Peyer's patch (tissue), 4 donors: ENCODE results near the gene RAB3A. TPM values are rescaled to one million over a fixed set of nuclear protein-coding genes. Genes with fewer than 3 reads are reported as not detected.

Experiments used
- DNase-seq, 3 donors: peaks; one replicate each; pipeline ENCODE4 v3.0.0-alpha.2; 2017 to 2019
- H3K27ac ChIP-seq, 4 donors: fragments of 200-600 bp; sonication (generic); one replicate each; pipeline ENCODE4 v1.5.1; 2016 to 2019
- H3K27me3 ChIP-seq, 2 donors: fragments of 200-600 bp; sonication (generic); one replicate each; pipeline ENCODE4 v1.5.1; 2019
- H3K36me3 ChIP-seq, 3 donors: fragments of 200-600 bp; sonication (generic); one replicate each; pipeline ENCODE4 v1.5.1; 2016 to 2019
- H3K4me1 ChIP-seq, 4 donors: fragments of 200-600 bp; sonication (generic); one replicate each; pipeline ENCODE4 v1.5.1; 2016 to 2019
- H3K4me3 ChIP-seq, 4 donors: fragments of 200-600 bp; sonication (generic); 1 replicate in 3 of 4; 2 replicates in 1 of 4; pipeline ENCODE4 v1.5.1; 2016 to 2019; ENCODE audit warnings: mild to moderate bottlenecking in 1 of 4
- H3K9me3 ChIP-seq, 4 donors: fragments of 200-600 bp; sonication (generic); one replicate each; pipeline ENCODE4 v1.5.1; 2016 to 2019; ENCODE audit warnings: mild to moderate bottlenecking in 1 of 4
- POLR2A ChIP-seq, 2 donors: fragments of 450-650 bp; IDR thresholded peaks; one replicate each; pipeline ENCODE4 v1.5.1; 2017; ENCODE audit warnings: antibody characterized with exemption in 2 of 2, mild to moderate bottlenecking in 2 of 2, moderate library complexity in 2 of 2
- total RNA-seq, 4 donors: library from RNA; depleted of rRNA; stranded (reverse); fragments of >200 nt; gene quantifications; one replicate each; pipeline ENCODE4 v1.1.0, GENCODE V29; 2016
- TF ChIP-seq, protein P1 (sequence below), 6 experiments: fragments of 450-650 bp in 4 of 6; fragments of 200-600 bp in 2 of 6; sonication (generic) in 1 of 6; IDR thresholded peaks; one replicate each; pipeline ENCODE4 v1.5.1; 2017 to 2019; ENCODE audit warnings: antibody characterized with exemption in 6 of 6, mild to moderate bottlenecking in 3 of 6, moderate library complexity in 1 of 6

Gene RAB3A
- total RNA-seq, 4 donors from 2014 or later, result 6.1 to 9.5 (median 8.3) TPM; not detected in 1

DNA sequence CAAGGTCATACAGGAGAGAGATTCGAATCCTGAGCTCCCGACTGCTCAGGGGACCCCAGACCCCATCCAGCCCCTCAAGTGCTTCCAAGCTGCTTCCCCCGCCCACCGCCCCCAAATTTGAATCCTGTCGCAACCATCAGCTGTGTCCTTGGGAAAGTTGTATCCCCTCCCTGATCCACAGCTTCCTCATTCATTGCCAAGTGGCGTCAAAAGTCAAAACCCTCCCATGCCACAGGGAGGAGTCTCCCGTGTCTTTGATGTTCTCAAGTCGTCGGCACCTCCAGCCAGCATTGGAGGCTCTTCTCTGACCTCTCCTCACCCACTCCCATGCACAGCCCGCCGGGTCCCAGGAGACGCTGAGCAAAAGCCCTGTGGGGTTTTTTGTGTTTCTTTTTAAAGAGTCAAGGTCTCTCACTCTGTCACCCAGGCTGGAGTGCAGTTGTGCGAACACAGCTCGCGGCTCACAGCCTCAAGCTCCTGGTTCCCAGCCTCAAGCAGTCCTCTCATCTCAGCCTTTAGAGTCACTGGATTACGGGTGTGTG, 33.1 kb downstream of the RAB3A start:
- H3K4me3 ChIP-seq, result no peak overlapping the region
- no peaks in the 10 kb centered on the region for H3K9me3 ChIP-seq
- DNase-seq, result peak in 2 of 3 donors; percentile 70 to 75
- peak overlapping the region; percentile 63 to 91 (median 69) for H3K27ac ChIP-seq
- TF ChIP-seq, protein P1, sequence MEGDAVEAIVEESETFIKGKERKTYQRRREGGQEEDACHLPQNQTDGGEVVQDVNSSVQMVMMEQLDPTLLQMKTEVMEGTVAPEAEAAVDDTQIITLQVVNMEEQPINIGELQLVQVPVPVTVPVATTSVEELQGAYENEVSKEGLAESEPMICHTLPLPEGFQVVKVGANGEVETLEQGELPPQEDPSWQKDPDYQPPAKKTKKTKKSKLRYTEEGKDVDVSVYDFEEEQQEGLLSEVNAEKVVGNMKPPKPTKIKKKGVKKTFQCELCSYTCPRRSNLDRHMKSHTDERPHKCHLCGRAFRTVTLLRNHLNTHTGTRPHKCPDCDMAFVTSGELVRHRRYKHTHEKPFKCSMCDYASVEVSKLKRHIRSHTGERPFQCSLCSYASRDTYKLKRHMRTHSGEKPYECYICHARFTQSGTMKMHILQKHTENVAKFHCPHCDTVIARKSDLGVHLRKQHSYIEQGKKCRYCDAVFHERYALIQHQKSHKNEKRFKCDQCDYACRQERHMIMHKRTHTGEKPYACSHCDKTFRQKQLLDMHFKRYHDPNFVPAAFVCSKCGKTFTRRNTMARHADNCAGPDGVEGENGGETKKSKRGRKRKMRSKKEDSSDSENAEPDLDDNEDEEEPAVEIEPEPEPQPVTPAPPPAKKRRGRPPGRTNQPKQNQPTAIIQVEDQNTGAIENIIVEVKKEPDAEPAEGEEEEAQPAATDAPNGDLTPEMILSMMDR (IDR thresholded peaks at IDR 0.05), result no peak
- TF ChIP-seq POLR2A (IDR thresholded peaks at IDR 0.05), result no peak
- no peaks in the 10 kb centered on the region for H3K27me3 ChIP-seq
- peaks cover 0 to 38% (median 0%) of the 10 kb centered on the region in 3 donors for H3K36me3 ChIP-seq
- H3K4me1 ChIP-seq, result peaks cover 0 to 19% (median 12%) of the 10 kb centered on the region in 4 donors

DNA sequence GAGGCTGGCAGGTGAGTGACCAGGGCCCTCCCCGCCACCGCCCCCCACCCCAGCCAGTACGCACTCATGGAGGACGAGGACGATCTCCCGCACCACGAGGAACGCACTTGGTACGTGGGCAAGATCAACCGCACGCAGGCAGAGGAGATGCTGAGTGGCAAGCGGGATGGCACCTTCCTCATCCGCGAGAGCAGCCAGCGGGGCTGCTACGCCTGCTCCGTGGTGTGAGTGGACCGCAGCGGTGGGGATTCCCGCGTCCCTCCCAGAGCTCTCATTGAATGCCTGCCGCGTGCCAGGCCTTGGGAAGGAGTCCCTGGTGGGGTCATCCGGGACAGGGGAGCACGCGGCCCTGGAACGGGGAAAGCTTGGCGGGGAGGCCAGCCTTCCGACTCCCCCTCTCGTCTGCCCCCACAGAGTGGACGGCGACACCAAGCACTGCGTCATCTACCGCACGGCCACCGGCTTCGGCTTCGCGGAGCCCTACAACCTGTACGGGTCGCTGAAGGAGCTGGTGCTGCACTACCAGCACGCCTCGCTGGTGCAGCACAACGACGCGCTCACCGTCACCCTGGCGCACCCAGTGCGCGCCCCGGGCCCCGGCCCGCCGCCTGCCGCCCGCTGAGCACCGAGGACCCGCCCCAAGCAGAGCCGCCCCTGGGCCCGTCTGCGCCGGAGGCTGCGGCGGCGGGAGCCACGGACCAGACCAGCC, 35.0 kb downstream of the RAB3A start:
- Histone ChIP-seq H3K9me3 (no peaks in the 10 kb centered on the region), H3K27me3 (no peaks in the 10 kb centered on the region), H3K36me3 (peaks cover 0 to 46% (median 0%) of the 10 kb centered on the region in 3 donors), H3K4me1 (peaks cover 0 to 11% (median 5%) of the 10 kb centered on the region in 4 donors), H3K27ac (peak overlapping the region in 3 of 4 donors; percentile 63 to 91 (median 75)), H3K4me3 (peak overlapping the region in 1 of 4 donors; percentile 16)
- TF ChIP-seq POLR2A (IDR thresholded peaks at IDR 0.05), result no peak
- TF ChIP-seq, protein P1 (IDR thresholded peaks at IDR 0.05), result no peak
- no peak for DNase-seq

DNA sequence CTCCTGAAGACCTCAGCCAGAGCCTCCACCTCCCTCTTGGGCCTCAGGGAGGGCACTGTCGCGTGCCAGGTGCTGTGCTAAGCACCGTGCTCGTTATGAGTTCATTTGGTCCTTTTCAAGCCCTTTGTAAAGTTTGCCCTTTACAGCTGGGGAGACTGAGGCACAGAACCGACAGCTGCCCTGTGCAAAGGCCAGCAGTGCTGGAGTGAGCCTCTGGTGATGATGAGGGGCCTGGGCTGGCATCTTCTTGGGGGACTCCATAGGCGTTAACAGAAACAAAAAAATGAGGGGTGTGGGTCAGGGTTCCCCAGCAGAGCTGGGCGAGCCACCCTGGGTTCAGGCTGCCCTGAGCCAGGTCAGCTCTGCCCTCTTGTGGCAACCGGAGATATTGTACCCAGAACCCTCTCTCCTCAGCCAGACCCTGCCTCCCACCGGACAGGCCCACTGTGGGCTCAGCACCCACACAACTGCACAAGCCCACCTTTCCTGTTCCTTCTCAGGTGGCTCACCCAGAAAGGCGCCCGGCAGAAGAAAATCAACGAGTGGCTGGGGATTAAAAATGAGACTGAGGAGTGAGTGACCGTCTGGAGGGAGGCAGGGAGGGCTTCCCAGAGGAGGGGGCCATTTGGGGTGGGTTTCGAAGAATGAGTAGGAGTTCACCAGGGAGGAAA, 35.7 kb downstream of the RAB3A start:
- no peaks in the 10 kb centered on the region for H3K9me3 ChIP-seq
- H3K36me3 ChIP-seq, result peaks cover 0 to 53% (median 0%) of the 10 kb centered on the region in 3 donors
- no peaks in the 10 kb centered on the region for H3K27me3 ChIP-seq
- H3K4me1 ChIP-seq, result peaks cover 0 to 10% (median 4%) of the 10 kb centered on the region in 4 donors
- no peak overlapping the region for H3K4me3 ChIP-seq
- H3K27ac ChIP-seq, result peak overlapping the region in 2 of 4 donors; percentile 75 to 91
- peak; percentile 61 to 82 (median 64) for DNase-seq
- TF ChIP-seq POLR2A (IDR thresholded peaks at IDR 0.05), result no peak
- TF ChIP-seq, protein P1 (IDR thresholded peaks at IDR 0.05), result peak; percentile 68 to 80 (median 74)

DNA sequence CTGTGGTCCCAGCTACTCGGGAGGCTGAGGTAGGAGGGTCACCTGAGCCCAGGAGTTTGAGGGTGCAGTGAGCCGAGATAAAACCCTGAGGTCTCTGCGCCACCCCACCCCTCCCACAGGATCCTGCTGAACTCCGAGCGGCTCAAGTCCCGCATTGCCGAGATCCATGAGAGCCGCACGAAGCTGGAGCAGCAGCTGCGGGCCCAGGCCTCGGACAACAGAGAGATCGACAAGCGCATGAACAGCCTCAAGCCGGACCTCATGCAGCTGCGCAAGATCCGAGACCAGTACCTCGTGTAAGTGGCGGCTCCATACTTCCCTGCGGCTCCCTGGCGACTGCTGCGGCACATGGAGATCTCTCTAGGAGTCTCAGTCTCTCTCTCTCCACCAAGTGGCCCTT, 36.8 kb downstream of the RAB3A start:
- Histone ChIP-seq H3K9me3 (no peaks in the 10 kb centered on the region), H3K27me3 (no peaks in the 10 kb centered on the region), H3K27ac (no peak overlapping the region), H3K4me1 (peaks cover 0 to 8% (median 2%) of the 10 kb centered on the region in 4 donors), H3K36me3 (peaks cover 0 to 64% (median 0%) of the 10 kb centered on the region in 3 donors), H3K4me3 (no peak overlapping the region)
- no peak for DNase-seq
- TF ChIP-seq, protein P1 (IDR thresholded peaks at IDR 0.05), result no peak
- TF ChIP-seq POLR2A (IDR thresholded peaks at IDR 0.05), result no peak

DNA sequence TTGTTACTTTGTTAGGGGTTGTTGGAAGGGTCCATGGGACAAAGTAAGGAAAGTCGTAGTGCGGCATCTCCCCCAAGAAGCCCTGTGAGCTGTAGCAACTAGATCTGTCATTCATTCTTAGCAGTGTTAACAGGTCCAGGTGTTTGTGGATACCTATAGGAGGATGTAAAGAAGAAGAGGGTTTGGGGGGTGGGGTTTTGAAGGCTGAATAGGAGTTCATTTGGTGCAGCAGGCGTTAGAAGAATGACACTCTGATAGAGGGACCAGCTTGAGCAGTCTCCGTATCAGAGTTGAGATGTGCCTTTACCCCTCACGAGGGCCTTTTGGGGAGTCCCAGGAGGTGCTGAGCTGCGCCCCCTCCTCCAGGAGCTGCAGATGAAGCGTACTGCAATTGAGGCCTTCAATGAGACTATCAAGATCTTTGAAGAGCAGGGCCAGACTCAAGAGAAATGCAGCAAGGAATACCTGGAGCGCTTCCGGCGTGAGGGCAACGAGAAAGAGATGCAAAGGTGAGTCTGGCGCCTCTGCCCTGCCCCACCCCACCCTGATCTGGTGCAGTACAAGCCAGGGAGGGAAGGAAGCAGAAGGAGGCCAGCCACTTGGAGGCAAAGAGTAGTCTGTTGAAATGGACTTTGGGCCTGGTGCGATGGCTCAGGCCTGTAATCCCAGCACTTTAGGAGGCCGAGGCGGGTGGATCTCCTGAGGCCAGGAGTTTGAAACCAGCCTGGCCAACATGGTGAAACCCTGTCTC, 37.9 kb downstream of the RAB3A start:
- no peaks in the 10 kb centered on the region for H3K27me3 ChIP-seq
- H3K27ac ChIP-seq, result peak overlapping the region in 2 of 4 donors; percentile 6 to 48
- peaks cover 3 to 14% (median 7%) of the 10 kb centered on the region in 4 donors for H3K4me1 ChIP-seq
- TF ChIP-seq, protein P1 (IDR thresholded peaks at IDR 0.05), result no peak
- no peak for TF ChIP-seq POLR2A (IDR thresholded peaks at IDR 0.05)
- no peaks in the 10 kb centered on the region for H3K9me3 ChIP-seq
- H3K36me3 ChIP-seq, result peaks cover 0 to 67% (median 0%) of the 10 kb centered on the region in 3 donors
- peak in 1 of 3 donors; percentile 67 for DNase-seq
- no peak overlapping the region for H3K4me3 ChIP-seq
